Suppressor macrophage treated with lipopolysaccharide for 1 hour (primary cell): Measurements from ENCODE around the gene KCNAB2.

ENCODE experiments used
- DNase-seq, 3 donors: peaks; one replicate each; pipeline ENCODE4 v3.0.0-alpha.2; 2020 to 2022

Gene KCNAB2

DNA sequence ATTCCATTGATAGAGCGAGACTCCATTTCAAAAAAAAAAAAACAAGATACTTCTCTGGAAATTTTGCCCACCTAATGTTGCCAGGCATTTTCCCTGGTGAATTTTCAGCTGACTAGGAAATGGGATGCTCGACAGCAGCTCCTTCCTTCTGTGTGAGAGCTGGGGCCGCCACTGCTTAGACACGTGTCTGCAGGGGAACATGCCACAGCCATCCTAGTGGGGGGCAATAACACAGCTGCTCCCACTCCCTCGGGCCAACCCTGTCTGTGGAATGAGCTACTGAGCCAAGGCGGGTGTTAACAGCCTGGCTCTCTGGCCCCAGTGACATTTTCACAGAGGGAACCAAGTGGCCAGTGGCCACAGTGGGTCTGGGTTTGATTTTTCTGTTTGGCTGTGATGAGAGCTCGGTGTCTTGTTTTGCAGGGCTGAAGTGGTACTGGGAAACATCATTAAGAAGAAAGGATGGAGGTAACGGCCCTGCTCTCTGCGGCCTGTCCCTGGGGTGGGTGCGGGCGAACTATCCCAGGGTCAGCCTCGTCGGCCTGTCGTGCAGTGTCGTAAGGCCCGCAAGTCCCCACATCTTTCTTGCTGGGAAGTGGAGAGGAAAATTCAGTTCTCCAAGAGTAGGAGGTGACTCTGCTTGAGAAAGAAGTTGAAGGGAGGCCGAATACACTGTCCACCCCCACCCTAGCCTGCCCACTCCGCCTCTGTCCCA, 39.2 kb downstream of the KCNAB2 start:
- no peak for DNase-seq

DNA sequence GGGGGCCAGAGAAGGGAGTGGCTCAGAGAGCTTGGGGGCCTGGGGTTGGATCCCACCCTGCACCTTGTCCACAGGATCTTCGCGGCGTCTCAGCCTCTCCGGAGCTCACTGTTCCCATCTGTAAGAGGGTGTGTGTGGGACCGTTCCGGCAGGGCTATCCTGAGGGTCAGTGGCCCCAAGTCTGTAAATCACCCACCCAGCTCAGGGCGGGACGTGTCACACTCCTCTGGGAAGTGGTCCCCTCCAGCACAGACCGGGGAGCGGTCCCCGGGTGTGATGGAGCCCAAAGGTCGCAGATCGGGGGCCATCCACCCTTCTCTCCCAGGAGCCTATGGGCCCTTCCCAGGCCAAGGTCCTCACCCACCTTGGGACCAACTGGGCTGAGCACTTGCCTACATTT, 40.0 kb downstream of the KCNAB2 start:
- DNase-seq = no peak

DNA sequence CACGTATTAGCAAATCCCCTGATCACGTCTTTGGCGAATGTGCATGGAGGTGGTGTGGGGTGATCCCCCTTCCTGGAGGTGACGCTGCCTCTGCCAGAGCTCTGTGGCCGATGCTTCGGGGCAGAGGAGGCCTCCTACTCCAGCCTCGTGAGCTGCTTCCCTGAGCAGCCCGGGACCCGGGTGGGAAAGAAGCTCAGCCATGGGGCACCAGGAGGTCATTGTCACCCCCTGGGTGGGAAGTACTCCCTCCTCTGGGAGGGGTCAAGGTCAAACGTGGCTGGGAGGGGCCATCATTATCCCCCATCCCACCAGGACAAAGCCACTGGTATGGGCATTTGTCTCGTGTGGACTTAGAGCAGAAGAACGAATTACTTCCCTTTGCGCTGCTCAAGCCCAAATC, 40.7 kb downstream of the KCNAB2 start:
- DNase-seq = no peak

GRCh38 chr1:6086762-6087376, 41.2 kb downstream of the KCNAB2 start:
- no peak for DNase-seq

DNA sequence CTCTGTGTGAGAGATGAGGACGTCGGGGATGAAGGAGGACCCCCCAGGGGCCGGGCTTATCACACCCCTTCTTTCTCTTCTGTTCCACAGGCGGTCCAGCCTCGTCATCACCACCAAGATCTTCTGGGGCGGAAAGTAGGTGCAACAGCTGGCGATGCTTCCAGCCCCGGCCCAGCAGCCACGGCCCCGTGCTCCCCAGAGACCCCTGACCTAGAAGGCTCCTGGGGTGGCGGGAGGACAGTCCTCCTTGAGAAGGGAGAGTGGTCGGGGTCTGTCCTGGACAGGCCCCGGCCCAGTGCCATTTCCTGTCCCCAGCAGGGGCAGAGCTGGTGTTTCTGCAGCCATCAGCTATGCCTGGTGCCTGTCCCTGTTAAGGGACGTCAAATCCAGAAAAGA, 41.7 kb downstream of the KCNAB2 start:
- no peak for DNase-seq

GRCh38 chr1:6087958-6088357, 42.3 kb downstream of the KCNAB2 start:
- no peak for DNase-seq

GRCh38 chr1:6088956-6089355, 43.3 kb downstream of the KCNAB2 start:
- no peak for DNase-seq

DNA sequence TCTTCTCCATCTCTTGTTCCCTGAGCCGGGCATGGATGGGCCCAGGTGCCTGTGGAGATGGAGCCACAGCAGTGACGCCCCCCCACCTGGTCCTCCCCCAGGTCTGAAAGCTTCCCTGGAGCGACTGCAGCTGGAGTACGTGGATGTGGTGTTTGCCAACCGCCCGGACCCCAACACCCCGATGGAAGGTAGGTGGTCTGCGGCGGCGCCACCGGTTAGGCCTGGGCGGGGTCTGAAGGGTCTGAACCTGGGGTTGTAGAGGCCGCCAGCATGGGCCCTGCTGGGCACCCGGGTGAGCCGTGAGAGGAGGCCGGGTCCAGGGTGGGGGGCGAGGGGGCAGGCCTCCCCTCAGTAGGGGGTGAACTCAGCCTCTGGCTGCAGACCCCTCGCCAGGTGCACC, 44.6 kb downstream of the KCNAB2 start:
- no peak for DNase-seq

- no peak for DNase-seq
Observed at GRCh38 chr1:6090996-6091822, 45.5 kb downstream of the KCNAB2 start.

- DNase-seq = no peak
Observed at GRCh38 chr1:6091823-6092109, 46.1 kb downstream of the KCNAB2 start.

DNA sequence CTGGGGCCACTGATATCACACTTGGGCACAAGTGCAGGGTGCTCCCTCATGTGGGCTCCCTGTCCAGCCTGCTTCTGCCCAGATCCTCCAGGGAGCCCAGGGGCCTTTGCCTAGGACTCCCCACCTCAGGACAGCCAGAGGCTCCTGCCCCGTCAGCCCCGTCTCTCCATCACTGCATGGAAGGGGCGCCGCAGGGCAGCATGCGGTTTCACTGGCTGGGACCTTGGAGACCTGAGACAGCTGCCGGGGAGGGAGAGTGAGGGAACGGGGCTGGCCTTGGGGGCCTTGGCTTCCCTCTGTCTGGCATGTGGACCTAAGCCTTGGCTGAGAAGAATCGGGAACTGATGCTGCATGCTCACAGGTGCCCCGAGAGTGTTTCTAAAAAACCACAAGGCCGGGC, 46.5 kb downstream of the KCNAB2 start:
- DNase-seq = no peak

DNA sequence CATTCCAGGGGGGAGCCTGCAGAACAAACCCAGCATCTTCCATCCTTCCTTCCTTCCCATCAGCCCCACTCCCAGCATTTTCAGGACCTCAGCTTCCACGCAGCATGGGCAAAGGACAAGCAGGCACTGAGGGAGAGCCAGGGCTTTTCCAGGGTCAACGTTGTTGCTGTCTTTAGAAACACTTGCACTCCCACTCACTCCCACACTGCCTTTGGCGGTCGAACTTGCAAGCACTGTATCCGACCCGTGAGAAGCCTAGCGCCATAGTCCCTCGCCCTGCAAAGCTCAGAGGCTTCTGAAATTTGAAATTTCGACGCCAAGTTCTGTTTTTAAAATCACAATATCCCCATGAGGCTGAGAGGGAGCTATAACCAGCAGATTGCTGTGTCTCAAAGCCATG, 47.4 kb downstream of the KCNAB2 start:
- DNase-seq = no peak

- DNase-seq = no peak
Observed at GRCh38 chr1:6093611-6094010, 47.9 kb downstream of the KCNAB2 start.

DNA sequence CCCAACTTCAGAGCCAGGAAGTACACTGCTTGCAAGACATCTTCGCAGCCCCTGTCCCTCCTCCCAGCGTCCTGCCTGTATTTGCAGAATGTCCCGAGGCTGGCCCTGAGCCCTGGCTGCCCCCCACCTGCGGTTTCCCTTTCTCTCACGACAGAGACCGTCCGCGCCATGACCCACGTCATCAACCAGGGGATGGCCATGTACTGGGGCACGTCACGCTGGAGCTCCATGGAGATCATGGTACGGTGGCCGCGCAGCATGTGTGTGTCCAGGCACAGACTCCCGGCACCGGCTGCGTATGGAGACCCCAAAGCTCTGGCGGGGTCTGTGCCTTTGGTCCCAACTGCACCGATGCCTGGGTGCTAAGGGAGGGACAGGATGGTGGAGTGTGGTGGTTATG, 48.6 kb downstream of the KCNAB2 start:
- no peak for DNase-seq

DNA sequence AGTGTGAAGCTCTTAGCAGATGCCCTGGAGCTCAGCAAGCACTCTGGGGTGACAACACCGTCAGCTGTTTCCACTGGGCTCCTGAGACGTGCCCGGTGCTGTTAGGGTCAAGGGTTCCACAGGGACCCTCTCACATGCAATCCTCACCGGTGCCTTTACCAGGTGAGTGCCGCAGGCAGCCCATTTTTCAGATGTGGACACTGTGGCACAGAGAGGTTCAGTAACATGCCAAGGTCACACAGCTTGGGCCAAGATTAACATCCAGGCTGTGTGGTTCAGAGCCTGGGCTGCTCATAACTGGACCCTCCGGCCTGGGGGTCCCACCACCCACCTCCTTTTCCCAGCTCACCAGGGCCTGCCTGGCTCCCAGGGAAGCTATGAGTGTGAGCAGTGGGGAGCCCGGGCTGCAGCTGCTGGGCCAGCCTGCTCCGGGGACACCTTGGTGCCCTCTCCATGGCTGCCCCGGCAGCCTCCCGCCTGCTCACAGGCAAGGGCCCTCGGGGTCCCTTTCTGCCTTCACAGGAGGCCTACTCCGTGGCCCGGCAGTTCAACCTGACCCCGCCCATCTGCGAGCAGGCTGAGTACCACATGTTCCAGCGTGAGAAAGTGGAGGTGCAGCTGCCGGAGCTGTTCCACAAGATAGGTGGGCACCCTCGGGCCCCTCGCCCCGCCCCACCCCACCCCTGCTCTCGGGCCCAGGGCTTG, 49.3 kb downstream of the KCNAB2 start:
- DNase-seq = no peak

- no peak for DNase-seq
Observed at GRCh38 chr1:6095511-6096242, 50.0 kb downstream of the KCNAB2 start.

- DNase-seq = no peak
Observed at GRCh38 chr1:6096243-6097116, 50.8 kb downstream of the KCNAB2 start.

DNA sequence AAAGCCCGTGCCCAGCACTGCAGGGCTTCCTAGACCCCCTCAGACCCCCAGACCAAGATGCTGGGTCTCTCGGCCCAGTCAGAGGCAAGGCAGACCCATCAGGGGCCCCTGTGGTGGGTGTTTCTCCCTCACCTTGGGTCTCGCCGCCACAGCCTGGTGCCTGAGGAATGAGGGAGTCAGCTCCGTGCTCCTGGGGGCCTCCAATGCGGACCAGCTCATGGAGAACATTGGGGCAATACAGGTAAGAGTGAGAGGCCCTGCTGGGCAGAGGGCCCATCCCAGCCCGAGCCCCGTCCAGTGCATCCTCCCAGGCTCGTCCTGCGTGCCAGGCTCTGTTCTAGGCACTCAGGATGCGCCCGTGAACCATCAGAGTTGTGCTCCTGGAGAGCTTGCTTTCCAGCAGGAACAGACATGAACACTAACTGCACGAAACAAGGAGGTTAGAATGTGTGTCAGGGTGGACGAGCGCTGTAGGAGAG, 51.5 kb downstream of the KCNAB2 start:
- no peak for DNase-seq

- no peak for DNase-seq
Observed at GRCh38 chr1:6097824-6098223, 52.1 kb downstream of the KCNAB2 start.

GRCh38 chr1:6098303-6099215, 52.9 kb downstream of the KCNAB2 start:
- no peak for DNase-seq

DNA sequence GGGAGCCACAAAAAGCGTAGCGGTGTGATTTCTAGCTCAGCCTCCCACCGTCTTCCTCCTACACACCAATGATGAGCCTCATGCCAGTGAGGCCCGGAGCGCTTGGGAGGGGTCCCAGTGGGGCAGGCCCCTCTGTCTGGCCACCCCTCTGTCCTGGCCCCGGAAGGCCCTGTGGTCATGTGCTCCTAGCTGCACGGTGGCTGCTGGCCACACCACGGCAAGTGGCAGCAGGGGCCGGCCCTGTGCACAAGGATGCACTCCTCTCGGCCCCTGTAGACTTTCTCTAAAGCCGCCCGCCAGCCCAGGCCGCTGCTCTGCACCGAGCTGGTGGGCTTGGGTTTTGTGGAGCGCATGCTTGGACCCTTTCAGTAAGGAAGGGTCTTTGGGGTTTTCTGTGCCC, 53.6 kb downstream of the KCNAB2 start:
- DNase-seq = no peak
